GM21619 (cell line): ENCODE results near the gene MADCAM1.
A peak's percentile ranks its signal among the peaks of the same experiment; 100 is the strongest.

Source experiments
- ATAC-seq: cut with Tn5 transposase; IDR thresholded peaks from one replicate; pipeline ENCODE4 v1.9.1; 2021; ENCODE audit not compliant: unreplicated experiment

Gene MADCAM1

DNA sequence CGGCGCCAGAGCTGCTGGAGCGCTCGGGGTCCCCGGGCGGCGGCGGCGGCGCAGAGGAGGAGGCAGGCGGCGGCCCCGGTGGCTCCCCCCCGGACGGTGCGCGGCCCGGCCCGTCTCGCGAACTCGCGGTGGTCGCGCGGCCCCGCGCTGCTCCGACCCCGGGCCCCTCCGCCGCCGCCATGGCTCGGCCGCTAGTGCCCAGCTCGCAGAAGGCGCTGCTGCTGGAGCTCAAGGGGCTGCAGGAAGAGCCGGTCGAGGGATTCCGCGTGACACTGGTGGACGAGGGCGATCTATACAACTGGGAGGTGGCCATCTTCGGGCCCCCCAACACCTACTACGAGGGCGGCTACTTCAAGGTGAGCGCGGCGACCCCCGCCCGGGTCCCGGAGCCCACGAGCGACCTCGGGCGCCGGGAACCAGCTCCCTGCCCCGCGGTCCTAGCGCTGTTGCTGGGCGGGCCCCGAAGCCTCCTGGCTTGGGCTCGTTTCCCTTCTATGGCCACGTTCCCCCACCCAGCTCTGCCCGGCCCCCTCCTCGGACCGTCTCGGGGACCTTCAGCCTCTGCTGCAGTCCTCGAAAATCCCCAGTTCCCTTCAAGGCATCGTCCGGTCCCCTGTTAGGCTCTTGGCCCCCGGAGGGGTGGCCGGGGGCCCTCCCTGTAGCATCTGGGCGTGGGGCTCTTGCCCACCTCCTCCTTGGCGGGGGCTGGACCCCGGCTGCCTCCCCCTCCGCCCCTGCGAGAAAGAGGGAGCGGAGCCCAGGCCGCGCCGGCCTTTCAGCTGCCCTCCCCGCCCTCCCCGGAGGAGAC, 35.7 kb downstream of the MADCAM1 start, which contains the start of gene CDC34:
Gene CDC34, plus strand, starts transcription at position 8 of the 808 bp plus-strand sequence. Its CDS starts 172 bp downstream, at position 180.
- ATAC-seq, result peak; percentile 9

DNA sequence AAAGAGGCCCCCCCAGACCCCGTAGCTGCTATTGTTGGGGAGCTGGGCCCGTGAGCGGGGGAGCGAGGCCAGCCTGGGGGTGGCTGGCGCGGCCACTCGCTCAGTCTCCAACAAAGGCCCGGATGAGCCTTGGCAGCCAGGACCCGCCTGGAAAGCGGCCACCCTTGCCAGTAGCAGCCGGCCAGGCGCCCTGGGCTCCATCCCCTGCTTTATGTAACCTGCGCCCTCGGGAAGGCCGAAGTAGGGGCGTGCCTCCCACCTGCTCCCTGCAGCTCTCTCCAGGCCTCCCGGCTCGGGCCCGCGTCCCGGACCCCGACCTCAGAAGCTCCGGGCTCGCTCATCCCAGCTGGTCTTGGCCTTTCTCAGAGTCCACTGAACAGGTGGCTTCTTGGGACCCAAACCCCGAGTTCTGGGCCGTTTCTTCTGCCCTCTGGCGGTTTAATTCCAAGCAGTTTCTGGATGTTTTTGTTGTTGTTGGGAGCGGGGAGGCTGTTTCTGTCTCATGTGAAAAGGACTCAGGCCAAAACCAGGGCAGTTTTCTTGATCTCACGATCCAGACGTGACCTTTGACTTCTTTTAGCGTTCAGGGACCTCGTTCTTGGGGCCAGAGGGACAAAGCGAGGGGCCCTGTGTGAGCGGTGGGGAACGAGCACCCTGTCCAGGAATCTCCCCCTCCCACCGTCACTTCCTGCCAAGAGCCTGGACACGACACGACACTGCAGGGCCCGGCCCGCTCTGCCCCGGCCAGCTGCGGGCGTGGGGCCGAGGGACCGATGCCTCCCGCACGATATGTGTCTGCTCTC, 36.5 kb downstream of the MADCAM1 start:
- ATAC-seq, result no peak

- no peak for ATAC-seq
Observed at GRCh38 chr19:533364-534058, 37.2 kb downstream of the MADCAM1 start.

GRCh38 chr19:534088-534487, 37.8 kb downstream of the MADCAM1 start:
- ATAC-seq, result no peak

GRCh38 chr19:535017-535835, 38.9 kb downstream of the MADCAM1 start:
- ATAC-seq, result no peak

DNA sequence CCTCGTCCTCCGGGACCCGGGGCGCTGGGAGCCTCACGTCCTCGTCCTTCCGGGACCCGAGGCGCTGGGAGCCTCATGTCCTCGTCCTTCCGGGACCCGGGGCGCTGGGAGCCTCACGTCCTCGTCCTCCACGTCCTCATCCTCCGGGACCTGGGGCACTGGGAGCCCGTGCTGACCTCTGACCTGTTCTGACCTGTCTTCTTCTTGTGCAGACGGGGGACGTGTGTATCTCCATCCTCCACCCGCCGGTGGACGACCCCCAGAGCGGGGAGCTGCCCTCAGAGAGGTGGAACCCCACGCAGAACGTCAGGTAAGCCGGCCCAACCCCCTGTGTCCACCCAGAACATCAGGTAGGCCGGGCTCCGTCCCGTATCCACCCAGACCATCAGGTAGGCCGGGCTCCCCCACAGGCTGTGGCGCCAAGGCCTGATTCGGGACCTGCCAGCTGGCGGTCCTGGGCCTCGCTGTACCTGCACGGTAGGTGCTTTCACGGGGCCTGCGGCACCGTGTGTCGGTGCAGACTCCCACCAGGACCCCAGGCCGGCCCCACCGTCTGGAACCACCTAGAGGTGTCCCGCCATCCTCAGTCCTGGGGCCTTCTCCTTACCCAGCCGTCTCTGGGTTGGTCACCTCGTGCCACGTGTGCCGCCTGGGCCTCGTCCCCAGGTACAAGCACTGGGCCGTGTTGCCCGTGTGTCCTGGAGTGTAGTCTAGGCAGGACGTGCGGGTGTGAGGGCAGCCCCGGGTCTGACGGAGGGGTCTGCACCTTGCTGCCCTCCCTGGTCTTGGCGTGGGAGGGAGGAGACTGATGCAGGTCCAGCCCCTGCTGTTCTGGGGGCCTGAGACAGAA, 40.0 kb downstream of the MADCAM1 start:
- no peak for ATAC-seq

DNA sequence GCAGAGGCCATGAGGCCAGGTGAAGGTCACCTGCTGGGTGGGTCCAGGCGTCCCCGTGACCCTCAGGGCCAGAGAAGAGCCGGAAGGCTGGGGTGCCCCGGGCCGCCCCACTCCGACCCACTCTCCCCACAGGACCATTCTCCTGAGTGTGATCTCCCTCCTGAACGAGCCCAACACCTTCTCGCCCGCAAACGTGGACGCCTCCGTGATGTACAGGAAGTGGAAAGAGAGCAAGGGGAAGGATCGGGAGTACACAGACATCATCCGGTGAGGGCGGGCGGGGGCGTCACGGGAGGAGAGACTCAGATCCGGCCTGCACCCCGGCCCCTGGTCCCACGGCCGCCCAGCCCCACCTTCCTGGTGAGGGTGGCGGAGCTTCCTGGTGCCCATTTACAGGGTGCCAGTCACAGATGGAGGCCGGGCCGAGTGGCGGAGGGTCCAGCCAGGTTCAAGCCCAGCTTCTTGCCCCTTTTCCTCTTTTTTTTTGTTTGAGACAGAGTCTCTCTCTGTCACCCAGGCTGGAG, 40.7 kb downstream of the MADCAM1 start:
- no peak for ATAC-seq

- no peak for ATAC-seq
Observed at GRCh38 chr19:538641-539428, 42.5 kb downstream of the MADCAM1 start.

- ATAC-seq, result no peak
Observed at GRCh38 chr19:539429-540030, 43.2 kb downstream of the MADCAM1 start.

GRCh38 chr19:540867-541637, 44.8 kb downstream of the MADCAM1 start:
- ATAC-seq, result no peak

DNA sequence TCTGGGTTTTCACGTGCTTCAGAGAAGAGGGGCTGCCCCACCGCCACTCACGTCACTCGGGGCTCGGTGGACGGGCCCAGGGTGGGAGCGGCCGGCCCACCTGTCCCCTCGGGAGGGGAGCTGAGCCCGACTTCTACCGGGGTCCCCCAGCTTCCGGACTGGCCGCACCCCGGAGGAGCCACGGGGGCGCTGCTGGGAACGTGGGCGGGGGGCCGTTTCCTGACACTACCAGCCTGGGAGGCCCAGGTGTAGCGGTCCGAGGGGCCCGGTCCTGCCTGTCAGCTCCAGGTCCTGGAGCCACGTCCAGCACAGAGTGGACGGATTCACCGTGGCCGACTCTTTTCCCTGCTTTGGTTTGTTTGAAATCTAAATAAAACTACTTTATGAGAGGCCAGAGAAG, 45.4 kb downstream of the MADCAM1 start:
- ATAC-seq, result no peak

DNA sequence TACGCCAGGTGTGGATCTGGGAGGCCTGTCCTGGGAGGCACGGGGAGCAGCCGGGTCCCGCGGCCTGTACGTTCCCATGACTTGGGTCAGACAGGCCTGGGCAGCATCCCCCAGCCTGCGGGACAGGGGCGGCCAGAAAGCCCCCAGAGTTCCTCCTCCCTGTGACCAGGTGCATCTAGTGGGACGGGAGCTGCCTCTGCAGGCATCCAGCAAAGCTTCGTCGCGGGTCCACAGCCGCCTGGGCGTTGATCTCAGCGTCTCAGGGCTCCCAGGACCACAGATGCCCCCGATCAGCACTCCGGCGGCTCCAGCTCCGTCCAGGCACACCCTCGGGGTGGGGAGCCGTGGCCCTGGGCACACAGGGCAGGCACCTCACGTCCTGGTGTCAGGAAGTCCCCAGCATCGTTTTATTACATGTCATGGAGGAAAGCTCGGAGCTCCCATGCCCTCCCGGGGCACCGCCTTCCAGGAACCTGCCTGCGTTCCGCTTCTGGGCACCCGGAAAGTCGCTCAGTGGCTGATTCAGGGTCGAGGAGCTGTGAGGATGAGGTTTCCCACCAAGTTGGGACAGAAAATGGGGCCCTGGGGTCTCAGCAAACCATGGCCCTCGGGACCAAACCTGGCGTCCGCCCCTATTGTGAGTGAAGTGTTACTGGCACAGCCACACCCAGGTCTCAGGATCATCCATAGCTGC, 46.0 kb downstream of the MADCAM1 start:
- no peak for ATAC-seq

GRCh38 chr19:543910-544608, 47.8 kb downstream of the MADCAM1 start, which contains the start of gene GZMM:
Gene GZMM, plus strand, starts transcription at chr19:544053. Its CDS starts 19 bp downstream, at chr19:544072.
- ATAC-seq, result no peak

GRCh38 chr19:547117-547516, 50.8 kb downstream of the MADCAM1 start:
- no peak for ATAC-seq

- no peak for ATAC-seq
Observed at GRCh38 chr19:547836-548720, 51.8 kb downstream of the MADCAM1 start.
